HEK293 (cell line): ENCODE data around the gene CSMD2.

Source experiments
- CTCF ChIA-PET: fragments of 350-600 bp; formaldehyde crosslinking; extraction: SDS; loops from one replicate; lab custom pipeline; 2021; ENCODE audit warnings: antibody characterized with exemption; lab: Yijun Ruan, JAX
- POLR2A ChIA-PET: fragments of 300-600 bp; formaldehyde crosslinking; extraction: SDS; loops from one replicate; lab custom pipeline; 2020; ENCODE audit warnings: antibody characterized with exemption, inconsistent platforms; lab: Yijun Ruan, JAX
- H3K27ac ChIP-seq: fragments of 200-500 bp; sonication (Bioruptor generic); 2 replicates; pipeline ENCODE4 v1.5.1; 2014; ENCODE audit warnings: low read depth, low read length, control low read depth, inconsistent platforms; ENCODE audit errors: extremely low read depth
- H3K36me3 ChIP-seq, 2 experiments: fragments of 200-500 bp in 1 of 2; sonication (Bioruptor generic) in 1 of 2; 1 replicate in 1 of 2; 2 replicates in 1 of 2; pipeline ENCODE4 v1.5.1; 2014 to 2017; ENCODE audit warnings: inconsistent platforms in 2 of 2, low read length in 2 of 2; ENCODE audit not compliant: control insufficient read depth in 2 of 2, insufficient read depth in 1 of 2
- H3K4me1 ChIP-seq: fragments of 200-500 bp; sonication (Bioruptor generic); 2 replicates; pipeline ENCODE4 v1.5.1; 2014; ENCODE audit warnings: mild to moderate bottlenecking, low read length, inconsistent platforms; ENCODE audit not compliant: control insufficient read depth, insufficient read depth
- H3K4me3 ChIP-seq: 2 replicates; pipeline ENCODE4 v1.5.1; 2011; ENCODE audit warnings: low read depth, mild to moderate bottlenecking, control low read depth, low read length, moderate library complexity
- H3K9me3 ChIP-seq: fragments of 200-500 bp; sonication (Bioruptor generic); 2 replicates; pipeline ENCODE4 v1.5.1; 2014; ENCODE audit warnings: low read depth, low read length, inconsistent platforms; ENCODE audit not compliant: control insufficient read depth, insufficient read depth
- ATF2 ChIP-seq: fragments of 450-650 bp; formaldehyde crosslinking; IDR thresholded peaks from 2 replicates; pipeline ENCODE4 v1.5.1; 2016; ENCODE audit warnings: missing biosample characterization, missing genetic modification characterization, low read depth
- BCL6B ChIP-seq: fragments of 450-650 bp; formaldehyde crosslinking; IDR thresholded peaks from 2 replicates; pipeline ENCODE4 v1.5.1; 2017; ENCODE audit warnings: missing biosample characterization, missing genetic modification characterization
- CTCF ChIP-seq: fragments of 450-650 bp; formaldehyde crosslinking; IDR thresholded peaks from 2 replicates; pipeline ENCODE4 v1.5.1; 2016; ENCODE audit warnings: missing biosample characterization, missing genetic modification characterization
- FEZF1 ChIP-seq: fragments of 450-650 bp; formaldehyde crosslinking; IDR thresholded peaks from 2 replicates; pipeline ENCODE4 v1.5.1; 2016; ENCODE audit warnings: missing biosample characterization, missing genetic modification characterization
- HOXC10 ChIP-seq: sonication (generic); formaldehyde crosslinking; IDR thresholded peaks from 2 replicates; pipeline ENCODE4 v1.8.1; 2023; ENCODE audit warnings: mild to moderate bottlenecking, missing genetic modification reagents
- SCRT2 ChIP-seq: fragments of 450-650 bp; formaldehyde crosslinking; IDR thresholded peaks from 2 replicates; pipeline ENCODE4 v1.5.1; 2016; ENCODE audit warnings: missing biosample characterization, missing genetic modification characterization
- YY2 ChIP-seq: fragments of 450-650 bp; formaldehyde crosslinking; IDR thresholded peaks from 2 replicates; pipeline ENCODE4 v1.5.1; 2016; ENCODE audit warnings: missing biosample characterization, missing genetic modification characterization
- ZBTB1 ChIP-seq: fragments of 450-650 bp; formaldehyde crosslinking; IDR thresholded peaks from 2 replicates; pipeline ENCODE4 v1.5.1; 2016; ENCODE audit warnings: missing biosample characterization, missing genetic modification characterization
- ZNF133 ChIP-seq: fragments of 450-650 bp; formaldehyde crosslinking; IDR thresholded peaks from 2 replicates; pipeline ENCODE4 v1.5.1; 2016; ENCODE audit warnings: missing biosample characterization, missing genetic modification characterization
- ZNF155 ChIP-seq: fragments of 450-650 bp; formaldehyde crosslinking; IDR thresholded peaks from 2 replicates; pipeline ENCODE4 v1.5.1; 2016; ENCODE audit warnings: missing biosample characterization, missing genetic modification characterization
- ZNF248 ChIP-seq: fragments of 450-650 bp; formaldehyde crosslinking; IDR thresholded peaks from 2 replicates; pipeline ENCODE4 v1.5.1; 2017; ENCODE audit warnings: missing biosample characterization, missing genetic modification characterization
- ZNF26 ChIP-seq: fragments of 450-650 bp; formaldehyde crosslinking; IDR thresholded peaks from 2 replicates; pipeline ENCODE4 v1.5.1; 2016; ENCODE audit warnings: missing biosample characterization, missing genetic modification characterization
- ZNF473 ChIP-seq: fragments of 450-650 bp; formaldehyde crosslinking; IDR thresholded peaks from 2 replicates; pipeline ENCODE4 v1.5.1; 2017; ENCODE audit warnings: missing biosample characterization, missing genetic modification characterization
- ZNF580 ChIP-seq: fragments of 450-650 bp; formaldehyde crosslinking; IDR thresholded peaks from 2 replicates; pipeline ENCODE4 v1.5.1; 2016; ENCODE audit warnings: missing biosample characterization, missing genetic modification characterization
- ZNF626 ChIP-seq: fragments of 450-650 bp; sonication (Bioruptor Pico); formaldehyde crosslinking; IDR thresholded peaks from 2 replicates; pipeline ENCODE4 v1.5.1; 2018; ENCODE audit warnings: missing biosample characterization, missing genetic modification characterization, inconsistent platforms
- ZNF658 ChIP-seq: fragments of 450-650 bp; formaldehyde crosslinking; IDR thresholded peaks from 2 replicates; pipeline ENCODE4; 2016; ENCODE audit warnings: missing biosample characterization, missing genetic modification characterization
- ZNF707 ChIP-seq: fragments of 450-650 bp; formaldehyde crosslinking; IDR thresholded peaks from 2 replicates; pipeline ENCODE4 v1.5.1; 2016; ENCODE audit warnings: missing biosample characterization, missing genetic modification characterization
- ZNF785 ChIP-seq: fragments of 450-650 bp; formaldehyde crosslinking; IDR thresholded peaks from 2 replicates; pipeline ENCODE4 v1.5.1; 2016; ENCODE audit warnings: missing biosample characterization, missing genetic modification characterization
- ZSCAN4 ChIP-seq: fragments of 450-650 bp; formaldehyde crosslinking; IDR thresholded peaks from 2 replicates; pipeline ENCODE4 v1.5.1; 2017; ENCODE audit warnings: missing biosample characterization, missing genetic modification characterization
- ZSCAN5A ChIP-seq: fragments of 450-650 bp; formaldehyde crosslinking; IDR thresholded peaks from 2 replicates; pipeline ENCODE4 v1.5.1; 2016; ENCODE audit warnings: missing biosample characterization, missing genetic modification characterization

CSMD2 gene

GRCh38 chr1:33507661-33508060 is 657.4 kb downstream of the CSMD2 start:
- Histone ChIP-seq H3K36me3 (no peaks in the 10 kb centered on the region), H3K9me3 (no peaks in the 10 kb centered on the region), H3K4me3 (no peak overlapping the region), H3K4me1 (no peaks in the 10 kb centered on the region), H3K27ac (no peak overlapping the region)
- TF ChIP-seq ZSCAN5A (tag by site-specific recombination) (no peak), ZNF133 (tag by site-specific recombination) (peak; percentile 96)
- CTCF ChIA-PET: no interaction called here
- POLR2A ChIA-PET: no interaction called here

GRCh38 chr1:33503506-33503905 is 661.5 kb downstream of the CSMD2 start:
- TF ChIP-seq ATF2 (tag by site-specific recombination) (peak; percentile 47; the same call in 1 of the 2 replicates), ZNF26 (tag by site-specific recombination) (no peak)
- H3K36me3 ChIP-seq: peaks cover 0 to 2% of the 10 kb centered on the region in 2 experiments; a peak in 1 of 3 replicates
- no peaks in the 10 kb centered on the region for H3K9me3 ChIP-seq
- H3K27ac ChIP-seq: no peak overlapping the region
- POLR2A ChIA-PET: no interaction called here
- CTCF ChIA-PET: interaction anchor here (0.7 kb wide), 1 partner anchor 109 kb away, joined by 3 read pairs; no protein-coding TSS in a partner anchor
- H3K4me3 ChIP-seq: no peak overlapping the region
- no peaks in the 10 kb centered on the region for H3K4me1 ChIP-seq

- CTCF ChIA-PET: interaction anchor here (0.7 kb wide), 1 partner anchor 110 kb away, joined by 3 read pairs; no protein-coding TSS in a partner anchor
- Histone ChIP-seq H3K9me3 (no peaks in the 10 kb centered on the region), H3K4me1 (no peaks in the 10 kb centered on the region), H3K4me3 (no peak overlapping the region), H3K27ac (no peak overlapping the region), H3K36me3 (peaks cover 0 to 10% of the 10 kb centered on the region in 2 experiments; a peak in 1 of 3 replicates)
- TF ChIP-seq YY2 (tag by site-specific recombination) (no peak), ZNF658 (tag by site-specific recombination) (no peak), CTCF (tag by site-specific recombination) (no peak), ZNF580 (no peak), FEZF1 (tag by site-specific recombination) (no peak), ZNF707 (tag by site-specific recombination) (no peak), ZSCAN4 (tag by site-specific recombination) (no peak), ZNF473 (tag by site-specific recombination) (no peak), ZNF155 (tag by site-specific recombination) (no peak), ZNF785 (no peak), ZNF626 (no peak), ZBTB1 (tag by site-specific recombination) (no peak), SCRT2 (tag by site-specific recombination) (no peak), ZNF248 (no peak), BCL6B (no peak), HOXC10 (CRISPR knock-in tag) (no peak)
- POLR2A ChIA-PET: no interaction called here
Measured at GRCh38 chr1:33502726-33503125, 662.3 kb downstream of the CSMD2 start.
